ENCODE results near the gene CDY2B. TPM values are rescaled to one million over a fixed set of nuclear protein-coding genes. Genes with fewer than 3 reads are reported as not detected.
"Not testable (repeated sequence)": the region's sequence is repeated elsewhere in the genome, so short reads cannot be mapped to it uniquely, and the experiment has no call there.

CDY2B gene
- total and polyA plus RNA-seq, 9 of the 15 experiments (the other 6 are each of a cell fraction or from before 2014, with no cell fraction given) = not detected

- H3K27me3 ChIP-seq (ENCODE audit: control insufficient read depth in 2 of 2, insufficient read depth in 2 of 2, low read length in 2 of 2); ATAC-seq; in situ Hi-C loops (cut with MboI); H2AFZ ChIP-seq (ENCODE audit: low read depth, low read length); H3K4me2 ChIP-seq (ENCODE audit: insufficient read depth, low read length); H3K27ac ChIP-seq (ENCODE audit: extremely low read depth, low read depth, low read length); DNase-seq (ENCODE audit: extremely low read depth in 1 of 4, low spot score in 3 of 4); H3K36me3 ChIP-seq (ENCODE audit: control insufficient read depth, insufficient read depth, low read length); intact Hi-C loops (cut with micrococcal nuclease); POLR2A ChIA-PET; H3K9me1 ChIP-seq (ENCODE audit: control insufficient read depth, insufficient read depth, low read length); FAIRE-seq; H3K4me3 ChIP-seq; BruUV-seq (replicated peaks); H3K79me2 ChIP-seq (ENCODE audit: control insufficient read depth, insufficient read depth, low read length); H3K9ac ChIP-seq (ENCODE audit: insufficient read depth in 1 of 2, low read depth in 2 of 2, low read length in 2 of 2); H3K4me1 ChIP-seq (replicated peaks in 1 of 2; ENCODE audit: control insufficient read depth in 2 of 2, insufficient read depth in 2 of 2, low read length in 2 of 2); CTCF ChIA-PET (ENCODE audit: low intra/inter-chr PET ratio); H3K9me3 ChIP-seq (replicated peaks; ENCODE audit: control insufficient read depth, insufficient read depth, low read depth, low read length); H4K20me1 ChIP-seq (replicated peaks; ENCODE audit: control insufficient read depth, insufficient read depth, low read length): not testable (repeated sequence)
- WGBS (ENCODE audit: insufficient coverage, low coverage, missing lambda C conversion rate) = no CpG with 5 or more reads among the region's 2 CpGs
Observed at GRCh38 chrY:17881697-17882096, 1.7 kb upstream of the CDY2B start.

- H3K4me1 ChIP-seq (replicated peaks in 1 of 2; ENCODE audit: control insufficient read depth in 2 of 2, insufficient read depth in 2 of 2, low read length in 2 of 2); FAIRE-seq; H4K20me1 ChIP-seq (replicated peaks; ENCODE audit: control insufficient read depth, insufficient read depth, low read length); CTCF ChIA-PET (ENCODE audit: low intra/inter-chr PET ratio); H3K36me3 ChIP-seq (ENCODE audit: control insufficient read depth, insufficient read depth, low read length); intact Hi-C loops (cut with micrococcal nuclease); H2AFZ ChIP-seq (ENCODE audit: low read depth, low read length); H3K27me3 ChIP-seq (ENCODE audit: control insufficient read depth in 2 of 2, insufficient read depth in 2 of 2, low read length in 2 of 2); H3K27ac ChIP-seq (ENCODE audit: extremely low read depth, low read depth, low read length); H3K9me3 ChIP-seq (replicated peaks; ENCODE audit: control insufficient read depth, insufficient read depth, low read depth, low read length); BruUV-seq (replicated peaks); H3K4me2 ChIP-seq (ENCODE audit: insufficient read depth, low read length); DNase-seq (ENCODE audit: extremely low read depth in 1 of 4, low spot score in 3 of 4); H3K4me3 ChIP-seq; ATAC-seq; H3K9me1 ChIP-seq (ENCODE audit: control insufficient read depth, insufficient read depth, low read length); in situ Hi-C loops (cut with MboI); POLR2A ChIA-PET; H3K9ac ChIP-seq (ENCODE audit: insufficient read depth in 1 of 2, low read depth in 2 of 2, low read length in 2 of 2); H3K79me2 ChIP-seq (ENCODE audit: control insufficient read depth, insufficient read depth, low read length): not testable (repeated sequence)
- no CpG with 5 or more reads among the region's 1 CpG for WGBS (ENCODE audit: insufficient coverage, low coverage, missing lambda C conversion rate)
Observed at GRCh38 chrY:17876767-17877166, 3.3 kb downstream of the CDY2B start.

GRCh38 chrY:17875401-17875800, 4.6 kb downstream of the CDY2B start:
- H3K27ac ChIP-seq (ENCODE audit: extremely low read depth, low read depth, low read length); H3K9me3 ChIP-seq (replicated peaks; ENCODE audit: control insufficient read depth, insufficient read depth, low read depth, low read length); H3K4me2 ChIP-seq (ENCODE audit: insufficient read depth, low read length); POLR2A ChIA-PET; CTCF ChIA-PET (ENCODE audit: low intra/inter-chr PET ratio); H3K4me1 ChIP-seq (replicated peaks in 1 of 2; ENCODE audit: control insufficient read depth in 2 of 2, insufficient read depth in 2 of 2, low read length in 2 of 2); H3K9me1 ChIP-seq (ENCODE audit: control insufficient read depth, insufficient read depth, low read length); ATAC-seq; H2AFZ ChIP-seq (ENCODE audit: low read depth, low read length); H3K4me3 ChIP-seq; H3K79me2 ChIP-seq (ENCODE audit: control insufficient read depth, insufficient read depth, low read length); FAIRE-seq; DNase-seq (ENCODE audit: extremely low read depth in 1 of 4, low spot score in 3 of 4); H3K27me3 ChIP-seq (ENCODE audit: control insufficient read depth in 2 of 2, insufficient read depth in 2 of 2, low read length in 2 of 2); BruUV-seq (replicated peaks); H3K9ac ChIP-seq (ENCODE audit: insufficient read depth in 1 of 2, low read depth in 2 of 2, low read length in 2 of 2); H3K36me3 ChIP-seq (ENCODE audit: control insufficient read depth, insufficient read depth, low read length); in situ Hi-C loops (cut with MboI); intact Hi-C loops (cut with micrococcal nuclease); H4K20me1 ChIP-seq (replicated peaks; ENCODE audit: control insufficient read depth, insufficient read depth, low read length): not testable (repeated sequence)
- no CpG with 5 or more reads among the region's 3 CpGs for WGBS (ENCODE audit: insufficient coverage, low coverage, missing lambda C conversion rate)

GRCh38 chrY:17871194-17871903, 8.7 kb downstream of the CDY2B start:
- no CpG with 5 or more reads among the region's 3 CpGs for WGBS (ENCODE audit: insufficient coverage, low coverage, missing lambda C conversion rate)

More at GRCh38 chrY:17871194-17871903, 8.7 kb downstream of the CDY2B start:
- in situ Hi-C loops (cut with MboI); H3K36me3 ChIP-seq (ENCODE audit: control insufficient read depth, insufficient read depth, low read length); H2AFZ ChIP-seq (ENCODE audit: low read depth, low read length); H3K9me3 ChIP-seq (replicated peaks; ENCODE audit: control insufficient read depth, insufficient read depth, low read depth, low read length); BruUV-seq (replicated peaks); H3K79me2 ChIP-seq (ENCODE audit: control insufficient read depth, insufficient read depth, low read length); FAIRE-seq; H3K4me3 ChIP-seq; CTCF ChIA-PET (ENCODE audit: low intra/inter-chr PET ratio); ATAC-seq; H3K4me1 ChIP-seq (replicated peaks in 1 of 2; ENCODE audit: control insufficient read depth in 2 of 2, insufficient read depth in 2 of 2, low read length in 2 of 2); H4K20me1 ChIP-seq (replicated peaks; ENCODE audit: control insufficient read depth, insufficient read depth, low read length); H3K27me3 ChIP-seq (ENCODE audit: control insufficient read depth in 2 of 2, insufficient read depth in 2 of 2, low read length in 2 of 2); POLR2A ChIA-PET; intact Hi-C loops (cut with micrococcal nuclease); H3K9ac ChIP-seq (ENCODE audit: insufficient read depth in 1 of 2, low read depth in 2 of 2, low read length in 2 of 2); H3K9me1 ChIP-seq (ENCODE audit: control insufficient read depth, insufficient read depth, low read length); H3K27ac ChIP-seq (ENCODE audit: extremely low read depth, low read depth, low read length); DNase-seq (ENCODE audit: extremely low read depth in 1 of 4, low spot score in 3 of 4); H3K4me2 ChIP-seq (ENCODE audit: insufficient read depth, low read length): not testable (repeated sequence)

Measured in K562 (cell line).